ENCODE results near the gene NECAB2. TPM values are rescaled to one million over a fixed set of nuclear protein-coding genes. Genes with fewer than 3 reads are reported as not detected.
"Not testable (repeated sequence)": the region's sequence is repeated elsewhere in the genome, so short reads cannot be mapped to it uniquely, and the experiment has no call there.

Gene NECAB2
- total and polyA plus RNA-seq, 8 donors = 0.46 to 11.2 (median 1.7) TPM; not detected in 3

DNA sequence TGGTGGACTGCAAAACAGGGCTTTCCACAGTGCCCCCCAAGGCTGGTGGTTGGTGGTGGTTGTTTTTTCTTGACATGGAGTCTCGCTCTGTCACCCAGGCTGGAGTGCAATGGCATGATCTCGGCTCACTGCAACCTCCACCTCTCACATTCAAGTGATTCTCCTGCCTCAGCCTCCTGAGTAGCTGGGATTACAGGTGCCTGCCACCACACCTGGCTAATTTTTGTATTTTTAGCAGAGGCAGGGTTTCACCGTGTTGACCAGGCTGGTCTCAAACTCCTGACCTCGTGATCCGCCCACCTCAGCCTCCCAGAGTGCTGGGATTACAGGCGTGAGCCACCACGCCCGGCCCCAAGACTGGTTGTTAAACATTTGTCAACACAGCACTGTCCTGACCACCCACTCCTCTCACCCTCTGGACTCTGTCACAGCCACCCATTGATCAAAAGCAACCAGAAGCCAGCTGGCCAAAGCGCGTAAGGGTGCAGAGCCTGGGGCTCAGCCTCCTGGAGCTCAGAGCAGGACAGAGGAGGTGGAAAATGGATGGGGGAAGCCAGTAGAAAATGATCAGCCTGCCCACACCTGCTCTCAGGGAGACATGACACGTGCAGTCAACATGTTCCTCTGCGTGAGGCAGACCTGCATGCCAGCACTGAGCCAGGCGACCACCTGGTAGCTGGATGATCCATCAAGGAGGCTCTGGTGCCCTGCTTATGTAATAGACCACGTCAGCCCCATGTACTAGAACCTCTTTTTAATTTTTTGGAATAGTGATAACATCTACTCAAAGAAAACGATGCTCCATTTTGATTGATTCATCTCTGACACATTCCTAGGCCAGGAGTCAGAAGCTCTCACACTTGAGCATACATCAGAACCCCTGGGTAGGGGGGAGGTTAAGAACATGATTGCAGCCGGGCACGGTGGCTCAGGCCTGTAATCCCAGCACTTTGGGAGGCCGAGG is 29.8 kb upstream of the NECAB2 start:
- WGBS, 5 donors = 88 to 91% (median 90%) methylated on average over 18 of the region's 18 CpGs
- peaks cover 0 to 10% (median 0%) of the 10 kb centered on the region in 4 donors for H3K36me3 ChIP-seq
- peaks cover 0 to 15% (median 7%) of the 10 kb centered on the region in 4 donors for H3K4me1 ChIP-seq
- H3K4me3 ChIP-seq = no peak overlapping the region
- H3K9me3 ChIP-seq = no peaks in the 10 kb centered on the region
- no peaks in the 10 kb centered on the region for H3K27me3 ChIP-seq
- no peak for DNase-seq
- intact Hi-C loops (cut with DNase I; ENCODE audit: low total_unique reads) = no loop called here
- TF ChIP-seq EP300 (IDR thresholded peaks at IDR 0.05) = no peak
- TF ChIP-seq POLR2AphosphoS5 (IDR thresholded peaks at IDR 0.05) = no peak
- TF ChIP-seq POLR2A (IDR thresholded peaks at IDR 0.05) = no peak
- TF ChIP-seq, protein P1, sequence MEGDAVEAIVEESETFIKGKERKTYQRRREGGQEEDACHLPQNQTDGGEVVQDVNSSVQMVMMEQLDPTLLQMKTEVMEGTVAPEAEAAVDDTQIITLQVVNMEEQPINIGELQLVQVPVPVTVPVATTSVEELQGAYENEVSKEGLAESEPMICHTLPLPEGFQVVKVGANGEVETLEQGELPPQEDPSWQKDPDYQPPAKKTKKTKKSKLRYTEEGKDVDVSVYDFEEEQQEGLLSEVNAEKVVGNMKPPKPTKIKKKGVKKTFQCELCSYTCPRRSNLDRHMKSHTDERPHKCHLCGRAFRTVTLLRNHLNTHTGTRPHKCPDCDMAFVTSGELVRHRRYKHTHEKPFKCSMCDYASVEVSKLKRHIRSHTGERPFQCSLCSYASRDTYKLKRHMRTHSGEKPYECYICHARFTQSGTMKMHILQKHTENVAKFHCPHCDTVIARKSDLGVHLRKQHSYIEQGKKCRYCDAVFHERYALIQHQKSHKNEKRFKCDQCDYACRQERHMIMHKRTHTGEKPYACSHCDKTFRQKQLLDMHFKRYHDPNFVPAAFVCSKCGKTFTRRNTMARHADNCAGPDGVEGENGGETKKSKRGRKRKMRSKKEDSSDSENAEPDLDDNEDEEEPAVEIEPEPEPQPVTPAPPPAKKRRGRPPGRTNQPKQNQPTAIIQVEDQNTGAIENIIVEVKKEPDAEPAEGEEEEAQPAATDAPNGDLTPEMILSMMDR (IDR thresholded peaks at IDR 0.05) = no peak
- no peak overlapping the region for H3K27ac ChIP-seq

DNA sequence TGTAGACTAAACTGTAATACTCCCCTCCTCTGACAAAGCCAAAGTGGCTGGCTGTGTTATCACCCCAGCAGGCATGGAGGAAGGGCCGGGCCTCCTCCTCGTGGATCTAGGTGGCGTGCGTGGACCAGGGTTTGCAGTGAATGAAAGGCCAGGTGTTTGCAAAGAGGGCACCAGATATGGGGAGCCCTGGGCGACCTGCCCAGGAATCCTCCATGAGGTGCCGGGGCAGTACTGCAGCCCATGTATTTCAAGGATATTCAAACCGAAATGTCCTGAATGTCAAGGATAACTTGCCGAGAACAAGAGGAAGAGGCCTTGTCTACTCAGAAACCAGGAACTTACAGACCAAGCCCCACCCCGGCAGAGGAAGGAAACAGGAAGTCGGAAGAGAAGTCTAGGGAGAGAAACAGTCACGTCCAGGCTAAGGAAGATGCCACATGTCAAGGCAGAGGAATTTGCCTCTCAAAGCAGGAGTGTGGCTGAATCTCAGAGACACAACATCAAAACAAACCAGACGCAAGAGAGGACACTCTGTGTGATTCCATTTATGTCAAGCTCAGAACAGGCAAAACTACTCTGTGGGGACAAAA is 28.7 kb upstream of the NECAB2 start:
- DNase-seq = no peak
- no peak for TF ChIP-seq POLR2A (IDR thresholded peaks at IDR 0.05)
- Histone ChIP-seq H3K4me3 (no peak overlapping the region), H3K9me3 (no peaks in the 10 kb centered on the region), H3K27ac (no peak overlapping the region), H3K27me3 (no peaks in the 10 kb centered on the region), H3K36me3 (peaks cover 0 to 10% (median 0%) of the 10 kb centered on the region in 4 donors), H3K4me1 (peaks cover 0 to 26% (median 13%) of the 10 kb centered on the region in 4 donors)
- intact Hi-C loops (cut with DNase I; ENCODE audit: low total_unique reads) = no loop called here
- WGBS, 5 donors = 57 to 70% (median 63%) methylated on average over 12 of the region's 12 CpGs

GRCh38 chr16:83940119-83940518 is 27.9 kb upstream of the NECAB2 start:
- DNase-seq = no peak
- WGBS, 5 donors = 62 to 76% (median 69%) methylated on average over 10 to 12 of the region's 12 CpGs
- intact Hi-C loops (cut with DNase I; ENCODE audit: low total_unique reads) = no loop called here
- H3K9me3 ChIP-seq = no peaks in the 10 kb centered on the region
- H3K4me3 ChIP-seq = no peak overlapping the region
- peaks cover 0 to 10% (median 0%) of the 10 kb centered on the region in 4 donors for H3K36me3 ChIP-seq
- peaks cover 0 to 34% (median 13%) of the 10 kb centered on the region in 4 donors for H3K4me1 ChIP-seq
- no peaks in the 10 kb centered on the region for H3K27me3 ChIP-seq
- TF ChIP-seq POLR2A (IDR thresholded peaks at IDR 0.05) (no peak), EP300 (IDR thresholded peaks at IDR 0.05) (no peak)
- TF ChIP-seq, protein P1 (IDR thresholded peaks at IDR 0.05) = no peak
- H3K27ac ChIP-seq = no peak overlapping the region

- no peak overlapping the region for H3K27ac ChIP-seq
- H3K27me3 ChIP-seq = no peaks in the 10 kb centered on the region
- DNase-seq = no peak
- WGBS, 5 donors = 74 to 85% (median 76%) methylated on average over 28 of the region's 28 CpGs
- H3K4me3 ChIP-seq = no peak overlapping the region
- TF ChIP-seq POLR2AphosphoS5 (IDR thresholded peaks at IDR 0.05) (no peak), POLR2A (IDR thresholded peaks at IDR 0.05) (no peak), EP300 (IDR thresholded peaks at IDR 0.05) (no peak)
- TF ChIP-seq, protein P1 (IDR thresholded peaks at IDR 0.05) = no peak
- no peaks in the 10 kb centered on the region for H3K9me3 ChIP-seq
- H3K36me3 ChIP-seq = peaks cover 0 to 10% (median 0%) of the 10 kb centered on the region in 4 donors
- H3K4me1 ChIP-seq = peaks cover 0 to 34% (median 13%) of the 10 kb centered on the region in 4 donors
- intact Hi-C loops (cut with DNase I; ENCODE audit: low total_unique reads) = no loop called here
These were observed 27.2 kb upstream of the NECAB2 start for GRCh38 chr16:83940630-83941378.

DNA sequence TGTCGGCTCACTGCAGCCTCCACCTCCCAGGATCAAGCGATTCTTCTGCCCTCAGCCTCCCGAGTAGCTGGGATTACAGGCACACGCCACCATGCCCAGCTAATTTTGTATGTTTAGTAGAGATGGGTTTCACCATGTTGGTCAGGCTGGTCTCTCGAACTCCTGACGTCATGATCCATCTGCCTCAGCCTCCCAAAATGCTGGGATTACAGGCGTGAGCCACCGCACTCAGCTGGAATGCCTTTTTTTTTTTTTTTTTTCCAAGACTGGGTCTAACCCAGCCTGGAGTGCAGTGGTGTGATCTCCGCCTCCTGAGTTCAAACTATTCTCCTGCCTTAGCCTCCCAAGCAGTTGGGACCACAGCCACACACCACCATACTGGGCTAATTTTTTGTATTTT is 26.5 kb upstream of the NECAB2 start:
- intact Hi-C loops (cut with DNase I; ENCODE audit: low total_unique reads); H3K27ac ChIP-seq; DNase-seq; H3K9me3 ChIP-seq; H3K27me3 ChIP-seq; H3K4me3 ChIP-seq: not testable (repeated sequence)
- H3K4me1 ChIP-seq = peaks cover 0 to 37% (median 13%) of the 10 kb centered on the region in 4 donors
- peaks cover 0 to 10% (median 0%) of the 10 kb centered on the region in 4 donors for H3K36me3 ChIP-seq
- 96 to 98% (median 97%) methylated on average over 9 of the region's 9 CpGs for WGBS, 5 donors

All from stomach (tissue), 9 donors.